ENCODE measurements around the gene FBXW5. TPM values are rescaled to one million over a fixed set of nuclear protein-coding genes. Genes with fewer than 3 reads are reported as not detected.

The FBXW5 gene
- total RNA-seq, 2 donors from 2014 or later: 199 to 304 TPM

- no peak for DNase-seq (ENCODE audit: low spot score)
- Histone ChIP-seq H3K9me3 (no peaks in the 10 kb centered on the region), H3K36me3 (peaks cover 21 to 26% of the 10 kb centered on the region in 2 donors), H3K27me3 (replicated peaks; ENCODE audit: insufficient read depth) (no peaks in the 10 kb centered on the region), H3K27ac (no peak overlapping the region), H3K4me3 (no peak overlapping the region), H3K4me1 (replicated peaks) (no peaks in the 10 kb centered on the region)
- TF ChIP-seq CTCF (IDR thresholded peaks at IDR 0.05) (no peak), POLR2AphosphoS5 (IDR thresholded peaks at IDR 0.05) (no peak), POLR2A (IDR thresholded peaks at IDR 0.05) (no peak)
- intact Hi-C loops (cut with DNase I): no loop called here
- 85% methylated on average over 33 of the region's 60 CpGs for WGBS
Measured at GRCh38 chr9:136942112-136942880, 2.2 kb downstream of the FBXW5 start.

GRCh38 chr9:136941231-136942111 is 3.1 kb downstream of the FBXW5 start:
- WGBS: 93% methylated on average over 49 of the region's 55 CpGs
- no peak for DNase-seq (ENCODE audit: low spot score)
- Histone ChIP-seq H3K4me3 (no peak overlapping the region), H3K4me1 (replicated peaks) (no peaks in the 10 kb centered on the region), H3K9me3 (no peaks in the 10 kb centered on the region), H3K36me3 (peaks cover 21 to 26% of the 10 kb centered on the region in 2 donors), H3K27ac (no peak overlapping the region), H3K27me3 (replicated peaks; ENCODE audit: insufficient read depth) (no peaks in the 10 kb centered on the region)
- intact Hi-C loops (cut with DNase I): no loop called here
- no peak for TF ChIP-seq POLR2A (IDR thresholded peaks at IDR 0.05)

- Histone ChIP-seq H3K27me3 (replicated peaks; ENCODE audit: insufficient read depth) (no peaks in the 10 kb centered on the region), H3K36me3 (peaks cover 21 to 26% of the 10 kb centered on the region in 2 donors), H3K4me1 (replicated peaks) (no peaks in the 10 kb centered on the region), H3K27ac (no peak overlapping the region), H3K4me3 (no peak overlapping the region), H3K9me3 (no peaks in the 10 kb centered on the region)
- TF ChIP-seq POLR2AphosphoS5 (IDR thresholded peaks at IDR 0.05): no peak
- no peak for TF ChIP-seq POLR2A (IDR thresholded peaks at IDR 0.05)
- TF ChIP-seq CTCF (IDR thresholded peaks at IDR 0.05): no peak
- 92% methylated on average over 32 of the region's 42 CpGs for WGBS
- no peak for DNase-seq (ENCODE audit: low spot score)
- intact Hi-C loops (cut with DNase I): no loop called here
Measured at GRCh38 chr9:136940526-136941230, 3.9 kb downstream of the FBXW5 start.

- no peak for DNase-seq (ENCODE audit: low spot score)
- peaks cover 21 to 26% of the 10 kb centered on the region in 2 donors for H3K36me3 ChIP-seq
- no peak overlapping the region for H3K27ac ChIP-seq
- no peak overlapping the region for H3K4me3 ChIP-seq
- no peaks in the 10 kb centered on the region for H3K4me1 ChIP-seq (replicated peaks)
- 71% methylated on average over 16 of the region's 16 CpGs for WGBS
- no peaks in the 10 kb centered on the region for H3K9me3 ChIP-seq
- TF ChIP-seq POLR2A (IDR thresholded peaks at IDR 0.05): no peak
- no peak for TF ChIP-seq POLR2AphosphoS5 (IDR thresholded peaks at IDR 0.05)
- no peak for TF ChIP-seq CTCF (IDR thresholded peaks at IDR 0.05)
- intact Hi-C loops (cut with DNase I): no loop called here
- no peaks in the 10 kb centered on the region for H3K27me3 ChIP-seq (replicated peaks; ENCODE audit: insufficient read depth)
Measured at GRCh38 chr9:136939996-136940525, 4.5 kb downstream of the FBXW5 start.

All from prostate gland (tissue), 2 donors.